ENCODE data around the gene HYCC1. TPM values are rescaled to one million over a fixed set of nuclear protein-coding genes. Genes with fewer than 3 reads are reported as not detected.

HYCC1 gene
- polyA plus RNA-seq, 4 donors, result 4.0 to 26.6 (median 10.8) TPM

DNA sequence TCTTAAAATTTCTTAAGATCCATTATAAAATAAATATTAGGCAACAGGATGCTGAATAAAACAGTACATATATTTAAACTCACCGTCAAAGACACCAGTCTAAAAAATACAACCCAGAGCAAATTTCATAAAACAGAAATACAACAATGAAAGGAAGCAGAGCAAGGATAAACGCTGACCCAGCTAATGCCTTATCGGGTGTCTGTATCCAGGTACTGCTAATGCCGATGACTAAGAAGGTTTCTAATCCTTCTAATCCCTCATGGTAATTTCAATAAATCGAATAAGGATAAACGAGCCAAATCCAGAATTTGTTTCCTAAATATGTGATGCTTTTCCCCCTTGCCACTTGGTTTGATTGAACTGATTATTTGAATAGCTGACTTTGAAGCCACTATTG lies 1.7 kb downstream of the HYCC1 start:
- WGBS, 3 donors, result 58 to 64% (median 61%) methylated on average over 6 of the region's 6 CpGs
- peak; percentile 16 to 31 for DNase-seq
- Histone ChIP-seq H3K4me3 (ENCODE audit: low read depth in 1 of 3, low read length in 3 of 3) (peak overlapping the region in 2 of 3 donors; percentile 76 to 91), H3K9me3 (ENCODE audit: control insufficient read depth in 2 of 2, insufficient read depth in 1 of 2, low read depth in 1 of 2, low read length in 1 of 2) (no peaks in the 10 kb centered on the region), H3K27ac (ENCODE audit: low read depth in 1 of 3, low read length in 2 of 3) (peak overlapping the region in 1 of 3 donors; percentile 74), H3K36me3 (ENCODE audit: control insufficient read depth in 3 of 3, insufficient read depth in 2 of 3, low read depth in 1 of 3, low read length in 3 of 3) (no peaks in the 10 kb centered on the region), H3K4me1 (ENCODE audit: control insufficient read depth in 3 of 3, insufficient read depth in 2 of 3, low read depth in 1 of 3, low read length in 2 of 3) (peaks cover 0 to 3% (median 0%) of the 10 kb centered on the region in 3 donors), H3K27me3 (ENCODE audit: control insufficient read depth in 3 of 3, insufficient read depth in 3 of 3, low read length in 3 of 3) (no peaks in the 10 kb centered on the region)
- no peak for FAIRE-seq

DNA sequence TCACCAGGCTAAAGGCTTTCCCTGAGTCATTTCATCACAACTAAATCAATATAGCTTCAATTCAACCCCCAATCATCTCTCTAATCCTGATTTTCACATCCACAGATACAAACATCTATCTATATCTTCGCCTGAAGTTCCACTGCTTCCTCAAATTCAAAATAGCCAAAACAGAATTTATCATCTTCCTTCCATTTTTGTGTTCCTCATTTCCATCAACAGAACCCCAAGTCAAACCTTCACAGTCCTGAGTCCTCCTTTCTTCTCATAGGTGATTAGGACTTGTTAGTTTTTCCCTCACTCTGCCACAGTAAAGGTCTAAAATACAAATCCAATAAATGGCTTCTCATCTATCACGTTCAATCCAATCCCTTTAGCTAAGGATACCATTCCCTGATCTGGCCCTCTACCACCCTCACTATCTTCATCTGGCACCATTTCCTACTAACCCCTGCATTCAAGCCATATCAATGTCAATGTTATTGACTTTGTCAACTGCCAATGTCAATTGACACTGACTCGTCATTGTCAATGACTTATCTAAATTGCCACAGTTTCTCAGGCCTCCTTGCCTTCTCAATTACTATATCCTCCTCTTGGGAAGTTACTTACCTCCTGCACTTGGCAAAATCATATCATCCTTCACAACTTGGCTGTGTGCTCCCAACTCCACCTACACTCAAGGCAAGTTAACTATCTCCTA lies 2.6 kb downstream of the HYCC1 start:
- H3K4me3 ChIP-seq (ENCODE audit: low read depth in 1 of 3, low read length in 3 of 3), result no peak overlapping the region
- H3K4me1 ChIP-seq (ENCODE audit: control insufficient read depth in 3 of 3, insufficient read depth in 2 of 3, low read depth in 1 of 3, low read length in 2 of 3), result peaks cover 0 to 3% (median 0%) of the 10 kb centered on the region in 3 donors
- FAIRE-seq (no peak), DNase-seq (no peak)
- H3K9me3 ChIP-seq (ENCODE audit: control insufficient read depth in 2 of 2, insufficient read depth in 1 of 2, low read depth in 1 of 2, low read length in 1 of 2), result no peaks in the 10 kb centered on the region
- H3K36me3 ChIP-seq (ENCODE audit: control insufficient read depth in 3 of 3, insufficient read depth in 2 of 3, low read depth in 1 of 3, low read length in 3 of 3), result no peaks in the 10 kb centered on the region
- 74 to 81% (median 77%) methylated on average over 3 of the region's 3 CpGs for WGBS, 3 donors
- no peak overlapping the region for H3K27ac ChIP-seq (ENCODE audit: low read depth in 1 of 3, low read length in 2 of 3)
- H3K27me3 ChIP-seq (ENCODE audit: control insufficient read depth in 3 of 3, insufficient read depth in 3 of 3, low read length in 3 of 3), result no peaks in the 10 kb centered on the region

DNA sequence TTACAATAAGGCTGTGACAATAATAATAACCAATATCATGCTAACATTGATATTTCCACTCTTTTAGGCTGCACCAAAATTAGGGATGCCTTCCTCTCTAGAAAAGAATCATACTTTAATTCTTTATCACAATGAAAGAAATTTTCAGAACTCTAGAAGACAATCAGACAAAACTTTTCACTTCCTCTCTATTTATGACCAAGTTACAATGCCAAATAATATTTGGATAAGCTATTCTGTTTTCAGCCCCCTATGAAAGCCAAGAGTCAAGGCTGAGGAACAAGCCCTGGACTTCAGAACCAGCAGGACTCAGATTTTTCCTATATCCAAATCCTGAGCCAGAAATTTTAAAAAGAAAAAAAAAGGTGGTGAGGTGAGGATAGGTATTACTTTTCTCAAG lies 4.6 kb downstream of the HYCC1 start:
- Histone ChIP-seq H3K4me3 (ENCODE audit: low read depth in 1 of 3, low read length in 3 of 3) (no peak overlapping the region), H3K36me3 (ENCODE audit: control insufficient read depth in 3 of 3, insufficient read depth in 2 of 3, low read depth in 1 of 3, low read length in 3 of 3) (no peaks in the 10 kb centered on the region), H3K27ac (ENCODE audit: low read depth in 1 of 3, low read length in 2 of 3) (no peak overlapping the region), H3K9me3 (ENCODE audit: control insufficient read depth in 2 of 2, insufficient read depth in 1 of 2, low read depth in 1 of 2, low read length in 1 of 2) (no peaks in the 10 kb centered on the region), H3K27me3 (ENCODE audit: control insufficient read depth in 3 of 3, insufficient read depth in 3 of 3, low read length in 3 of 3) (no peaks in the 10 kb centered on the region), H3K4me1 (ENCODE audit: control insufficient read depth in 3 of 3, insufficient read depth in 2 of 3, low read depth in 1 of 3, low read length in 2 of 3) (peaks cover 0 to 3% (median 0%) of the 10 kb centered on the region in 3 donors)
- DNase-seq (no peak), FAIRE-seq (no peak)

DNA sequence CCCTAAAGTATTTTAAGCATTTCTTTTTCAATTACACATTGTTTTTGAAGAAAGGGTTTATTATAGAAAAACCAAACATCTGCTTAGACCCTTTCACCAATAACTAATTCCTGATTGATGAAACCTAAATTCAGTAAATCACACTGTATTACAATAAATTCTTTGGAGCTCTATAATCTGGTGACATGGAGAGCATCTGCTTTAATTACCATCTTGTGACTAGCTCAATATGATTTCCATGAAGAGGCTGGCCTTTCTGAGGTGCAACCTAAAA lies 9.7 kb downstream of the HYCC1 start:
- H3K4me3 ChIP-seq (ENCODE audit: low read depth in 1 of 3, low read length in 3 of 3), result no peak overlapping the region
- FAIRE-seq (no peak), DNase-seq (no peak)
- no peaks in the 10 kb centered on the region for H3K27me3 ChIP-seq (ENCODE audit: control insufficient read depth in 3 of 3, insufficient read depth in 3 of 3, low read length in 3 of 3)
- H3K27ac ChIP-seq (ENCODE audit: low read depth in 1 of 3, low read length in 2 of 3), result no peak overlapping the region
- H3K36me3 ChIP-seq (ENCODE audit: control insufficient read depth in 3 of 3, insufficient read depth in 2 of 3, low read depth in 1 of 3, low read length in 3 of 3), result no peaks in the 10 kb centered on the region
- no peaks in the 10 kb centered on the region for H3K4me1 ChIP-seq (ENCODE audit: control insufficient read depth in 3 of 3, insufficient read depth in 2 of 3, low read depth in 1 of 3, low read length in 2 of 3)
- H3K9me3 ChIP-seq (ENCODE audit: control insufficient read depth in 2 of 2, insufficient read depth in 1 of 2, low read depth in 1 of 2, low read length in 1 of 2), result no peaks in the 10 kb centered on the region

DNA sequence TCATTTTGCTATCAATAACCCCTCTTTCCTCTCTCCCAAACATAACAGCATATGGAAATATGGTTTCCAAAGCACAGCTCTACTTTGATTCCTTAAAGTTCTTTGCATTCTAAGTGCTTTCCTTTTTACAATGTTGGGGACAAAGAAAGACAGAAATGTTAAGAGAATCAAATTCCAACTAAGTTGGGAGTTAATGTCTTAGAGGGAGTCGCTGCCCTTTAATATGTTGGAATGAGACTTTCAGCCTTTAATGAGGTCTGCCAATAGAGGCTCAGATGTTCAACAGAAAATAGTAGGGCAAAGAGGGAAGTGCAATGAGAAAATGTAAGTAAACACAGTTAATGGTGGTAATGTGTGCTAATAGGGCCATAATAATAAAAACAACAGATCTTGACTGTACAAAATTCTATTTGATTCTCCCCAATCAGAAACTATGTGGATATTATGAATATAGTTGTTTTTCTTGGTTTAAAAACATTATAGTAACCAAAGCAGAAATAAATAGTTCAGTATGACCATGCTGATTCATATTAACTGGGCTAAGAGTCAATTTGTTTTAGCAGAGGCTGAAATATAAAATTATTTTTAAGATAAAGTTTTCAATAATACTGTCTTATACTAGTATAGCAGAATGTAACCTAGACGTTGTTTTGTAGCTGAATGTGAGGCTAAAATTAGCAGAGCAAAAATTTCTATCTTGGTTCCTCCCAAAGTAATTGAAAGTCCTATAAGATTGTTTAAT lies 10.3 kb downstream of the HYCC1 start:
- no peaks in the 10 kb centered on the region for H3K27me3 ChIP-seq (ENCODE audit: control insufficient read depth in 3 of 3, insufficient read depth in 3 of 3, low read length in 3 of 3)
- H3K36me3 ChIP-seq (ENCODE audit: control insufficient read depth in 3 of 3, insufficient read depth in 2 of 3, low read depth in 1 of 3, low read length in 3 of 3), result no peaks in the 10 kb centered on the region
- H3K4me1 ChIP-seq (ENCODE audit: control insufficient read depth in 3 of 3, insufficient read depth in 2 of 3, low read depth in 1 of 3, low read length in 2 of 3), result no peaks in the 10 kb centered on the region
- FAIRE-seq, result no peak
- H3K27ac ChIP-seq (ENCODE audit: low read depth in 1 of 3, low read length in 2 of 3), result no peak overlapping the region
- 63 to 84% (median 80%) methylated on average over 2 of the region's 2 CpGs for WGBS, 3 donors
- DNase-seq, result no peak
- no peaks in the 10 kb centered on the region for H3K9me3 ChIP-seq (ENCODE audit: control insufficient read depth in 2 of 2, insufficient read depth in 1 of 2, low read depth in 1 of 2, low read length in 1 of 2)
- no peak overlapping the region for H3K4me3 ChIP-seq (ENCODE audit: low read depth in 1 of 3, low read length in 3 of 3)

DNA sequence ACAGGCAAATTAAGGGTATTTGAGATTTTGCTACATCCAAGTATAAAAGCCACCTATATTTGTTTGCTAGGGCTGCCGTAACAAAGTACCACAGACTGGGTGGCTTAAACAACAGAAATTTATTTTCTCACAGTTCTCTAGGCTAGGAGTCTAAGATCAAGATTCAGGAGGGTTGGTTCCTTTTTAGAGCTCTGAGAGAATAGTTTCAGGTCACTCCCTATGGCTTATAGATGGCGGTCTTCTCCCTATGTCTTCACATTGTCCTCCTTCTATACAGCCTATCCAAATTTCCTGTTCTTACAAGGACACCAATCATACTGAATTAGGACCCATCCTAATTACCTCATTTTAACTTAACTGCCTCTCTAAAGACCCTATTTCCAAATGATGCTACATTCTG lies 11.2 kb downstream of the HYCC1 start:
- H3K27me3 ChIP-seq (ENCODE audit: control insufficient read depth in 3 of 3, insufficient read depth in 3 of 3, low read length in 3 of 3), result no peaks in the 10 kb centered on the region
- WGBS, 3 donors, result 91 to 100% (median 96%) methylated on average over 2 of the region's 2 CpGs
- H3K27ac ChIP-seq (ENCODE audit: low read depth in 1 of 3, low read length in 2 of 3), result no peak overlapping the region
- no peaks in the 10 kb centered on the region for H3K9me3 ChIP-seq (ENCODE audit: control insufficient read depth in 2 of 2, insufficient read depth in 1 of 2, low read depth in 1 of 2, low read length in 1 of 2)
- no peak for FAIRE-seq
- no peak overlapping the region for H3K4me3 ChIP-seq (ENCODE audit: low read depth in 1 of 3, low read length in 3 of 3)
- H3K4me1 ChIP-seq (ENCODE audit: control insufficient read depth in 3 of 3, insufficient read depth in 2 of 3, low read depth in 1 of 3, low read length in 2 of 3), result no peaks in the 10 kb centered on the region
- no peaks in the 10 kb centered on the region for H3K36me3 ChIP-seq (ENCODE audit: control insufficient read depth in 3 of 3, insufficient read depth in 2 of 3, low read depth in 1 of 3, low read length in 3 of 3)
- DNase-seq, result no peak

DNA sequence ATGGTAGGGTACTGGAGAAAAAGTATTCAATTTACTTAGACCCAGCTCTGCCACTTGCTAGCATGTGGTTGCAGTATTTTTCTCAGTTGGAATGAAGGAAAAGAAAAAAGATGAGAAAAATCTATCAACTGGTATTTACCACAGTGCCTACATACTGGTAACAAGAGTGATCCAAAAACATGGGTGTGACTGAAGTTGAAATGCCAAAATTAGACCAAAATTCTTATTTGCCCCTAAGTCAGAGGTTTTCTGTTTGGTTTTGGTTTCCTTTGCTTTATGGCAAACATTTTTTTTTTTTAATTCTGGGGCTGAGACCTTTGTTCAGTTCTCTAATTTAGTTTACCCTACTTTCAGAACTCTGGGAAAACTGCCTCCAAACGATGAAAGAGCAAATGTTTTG lies 12.3 kb downstream of the HYCC1 start:
- FAIRE-seq, result no peak
- no peak overlapping the region for H3K27ac ChIP-seq (ENCODE audit: low read depth in 1 of 3, low read length in 2 of 3)
- 35 to 75% (median 63%) methylated on average over 1 of the region's 1 CpG for WGBS, 3 donors

DNA sequence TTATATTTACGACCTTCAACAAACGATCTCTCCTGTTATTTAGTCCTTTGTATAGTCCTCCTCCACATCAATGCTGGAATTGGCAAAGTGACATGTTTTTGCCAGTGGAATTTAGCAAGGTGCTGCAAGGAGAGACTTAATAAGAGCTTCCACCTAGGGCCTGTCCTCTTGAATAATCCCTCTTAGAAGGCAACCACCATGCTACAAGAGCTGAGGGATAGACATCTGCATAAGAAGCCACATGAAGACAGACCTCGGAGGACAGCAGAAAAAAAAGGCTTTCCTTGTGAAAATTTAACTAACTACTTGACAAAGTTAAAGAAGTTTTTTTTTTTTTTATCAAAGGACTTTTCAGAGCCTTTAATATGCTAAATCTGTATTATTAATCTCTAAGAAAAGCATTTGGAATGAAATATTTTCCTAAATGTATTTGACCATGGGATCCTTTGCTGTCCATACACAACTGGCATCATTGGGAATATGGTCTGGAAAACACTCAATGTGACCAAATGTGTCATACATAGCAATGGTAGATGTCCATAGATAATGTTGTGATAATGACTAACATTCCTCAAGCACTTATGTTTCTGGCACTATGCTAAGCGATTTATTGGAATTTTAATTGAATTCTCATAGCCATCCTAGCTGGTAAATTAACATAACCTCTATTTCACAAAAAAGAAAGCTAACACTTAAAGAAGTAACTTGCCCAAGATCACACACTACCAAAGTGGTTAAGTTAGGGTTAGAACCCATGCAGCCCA lies 13.2 kb downstream of the HYCC1 start:
- H3K27me3 ChIP-seq (ENCODE audit: control insufficient read depth in 3 of 3, insufficient read depth in 3 of 3, low read length in 3 of 3), result no peaks in the 10 kb centered on the region
- no peaks in the 10 kb centered on the region for H3K9me3 ChIP-seq (ENCODE audit: control insufficient read depth in 2 of 2, insufficient read depth in 1 of 2, low read depth in 1 of 2, low read length in 1 of 2)
- no peaks in the 10 kb centered on the region for H3K36me3 ChIP-seq (ENCODE audit: control insufficient read depth in 3 of 3, insufficient read depth in 2 of 3, low read depth in 1 of 3, low read length in 3 of 3)
- H3K4me3 ChIP-seq (ENCODE audit: low read depth in 1 of 3, low read length in 3 of 3), result no peak overlapping the region
- no peaks in the 10 kb centered on the region for H3K4me1 ChIP-seq (ENCODE audit: control insufficient read depth in 3 of 3, insufficient read depth in 2 of 3, low read depth in 1 of 3, low read length in 2 of 3)
- DNase-seq, result no peak
- WGBS, 3 donors, result 83 to 87% (median 85%) methylated on average over 4 of the region's 4 CpGs
- FAIRE-seq, result no peak
- no peak overlapping the region for H3K27ac ChIP-seq (ENCODE audit: low read depth in 1 of 3, low read length in 2 of 3)

More for the DNA sequence above, 12.3 kb downstream of the HYCC1 start:
- Histone ChIP-seq H3K9me3 (ENCODE audit: control insufficient read depth in 2 of 2, insufficient read depth in 1 of 2, low read depth in 1 of 2, low read length in 1 of 2) (no peaks in the 10 kb centered on the region), H3K27me3 (ENCODE audit: control insufficient read depth in 3 of 3, insufficient read depth in 3 of 3, low read length in 3 of 3) (no peaks in the 10 kb centered on the region), H3K36me3 (ENCODE audit: control insufficient read depth in 3 of 3, insufficient read depth in 2 of 3, low read depth in 1 of 3, low read length in 3 of 3) (no peaks in the 10 kb centered on the region), H3K4me1 (ENCODE audit: control insufficient read depth in 3 of 3, insufficient read depth in 2 of 3, low read depth in 1 of 3, low read length in 2 of 3) (no peaks in the 10 kb centered on the region), H3K4me3 (ENCODE audit: low read depth in 1 of 3, low read length in 3 of 3) (no peak overlapping the region)
- DNase-seq, result no peak
